D721Med (cell line): ENCODE results near the gene SH2D3C.

Source experiments
- DNase-seq: peaks from one replicate; pipeline ENCODE4 v3.0.0; 2011; ENCODE audit warnings: low spot score; ENCODE audit not compliant: insufficient read length
- FAIRE-seq: peaks from 2 replicates; lab custom pipeline; 2011; peaks lifted over from hg19 to GRCh38; lab: Jason Lieb, UNC
- CTCF ChIP-seq: IDR thresholded peaks from 2 replicates; pipeline ENCODE4 v1.5.1; 2012; ENCODE audit warnings: mild to moderate bottlenecking, control low read depth; ENCODE audit not compliant: insufficient read depth; ENCODE audit errors: missing control alignments

Gene SH2D3C

GRCh38 chr9:127689329-127690000, 89.0 kb downstream of the SH2D3C start:
- FAIRE-seq (no peak), DNase-seq (no peak)
- no peak for TF ChIP-seq CTCF
